Measurements from ENCODE around the gene PRMT7. TPM values are rescaled to one million over a fixed set of nuclear protein-coding genes. Genes with fewer than 3 reads are reported as not detected.

The PRMT7 gene
- total and polyA plus RNA-seq, 8 donors: 29.0 to 66.3 (median 52.6) TPM

DNA sequence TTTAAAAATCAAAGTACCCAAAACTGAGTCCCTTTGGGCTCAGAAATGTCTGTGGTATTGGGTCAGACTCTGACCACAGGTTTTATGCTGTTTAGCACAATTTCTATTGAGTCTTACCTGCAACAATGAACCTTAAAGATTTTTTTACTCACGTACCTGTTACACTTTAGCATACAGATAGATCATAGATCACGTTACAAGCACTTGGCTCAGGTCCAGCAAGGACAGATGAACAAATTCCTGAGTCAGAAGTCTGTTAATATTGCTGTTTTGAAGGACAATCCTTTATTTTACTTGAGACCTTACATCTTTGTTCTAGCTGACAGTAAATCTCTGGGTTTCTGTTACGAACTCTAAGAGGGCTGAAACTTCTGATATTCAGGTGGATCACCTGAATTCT, 12.9 kb upstream of the PRMT7 start:
- Histone ChIP-seq H3K36me3 (peaks cover 0 to 100% of the 10 kb centered on the region in 2 donors), H3K27me3 (no peaks in the 10 kb centered on the region), H3K27ac (no peak overlapping the region), H3K9me3 (no peaks in the 10 kb centered on the region), H3K4me3 (no peak overlapping the region), H3K4me1 (no peaks in the 10 kb centered on the region)
- TF ChIP-seq, protein P1, sequence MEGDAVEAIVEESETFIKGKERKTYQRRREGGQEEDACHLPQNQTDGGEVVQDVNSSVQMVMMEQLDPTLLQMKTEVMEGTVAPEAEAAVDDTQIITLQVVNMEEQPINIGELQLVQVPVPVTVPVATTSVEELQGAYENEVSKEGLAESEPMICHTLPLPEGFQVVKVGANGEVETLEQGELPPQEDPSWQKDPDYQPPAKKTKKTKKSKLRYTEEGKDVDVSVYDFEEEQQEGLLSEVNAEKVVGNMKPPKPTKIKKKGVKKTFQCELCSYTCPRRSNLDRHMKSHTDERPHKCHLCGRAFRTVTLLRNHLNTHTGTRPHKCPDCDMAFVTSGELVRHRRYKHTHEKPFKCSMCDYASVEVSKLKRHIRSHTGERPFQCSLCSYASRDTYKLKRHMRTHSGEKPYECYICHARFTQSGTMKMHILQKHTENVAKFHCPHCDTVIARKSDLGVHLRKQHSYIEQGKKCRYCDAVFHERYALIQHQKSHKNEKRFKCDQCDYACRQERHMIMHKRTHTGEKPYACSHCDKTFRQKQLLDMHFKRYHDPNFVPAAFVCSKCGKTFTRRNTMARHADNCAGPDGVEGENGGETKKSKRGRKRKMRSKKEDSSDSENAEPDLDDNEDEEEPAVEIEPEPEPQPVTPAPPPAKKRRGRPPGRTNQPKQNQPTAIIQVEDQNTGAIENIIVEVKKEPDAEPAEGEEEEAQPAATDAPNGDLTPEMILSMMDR (IDR thresholded peaks at IDR 0.05): no peak
- DNase-seq (no peak), ATAC-seq (no peak)
- intact Hi-C loops (cut with DNase I): no loop called here

DNA sequence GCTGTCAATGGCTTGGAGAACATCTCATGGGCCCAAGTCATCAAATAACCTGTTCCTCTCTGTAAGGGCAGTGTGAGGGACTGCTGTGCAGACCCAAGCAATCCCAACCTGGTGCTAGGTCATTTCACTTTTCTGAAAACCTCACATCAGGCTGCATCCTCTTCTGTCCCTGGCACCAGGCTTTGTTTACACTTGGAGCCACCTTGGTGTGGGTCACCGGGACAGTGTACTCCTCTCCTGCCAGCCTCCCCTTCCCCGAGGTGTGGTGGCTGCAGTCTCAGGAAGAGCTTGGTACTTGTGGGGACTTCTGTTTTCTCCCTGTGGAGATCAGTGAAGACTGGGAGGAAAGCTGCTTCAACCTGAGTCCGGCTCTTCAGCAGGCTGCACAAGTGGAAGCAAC, 12.5 kb upstream of the PRMT7 start:
- no peak for DNase-seq
- Histone ChIP-seq H3K27me3 (no peaks in the 10 kb centered on the region), H3K9me3 (no peaks in the 10 kb centered on the region), H3K36me3 (peaks cover 0 to 100% of the 10 kb centered on the region in 2 donors), H3K4me3 (no peak overlapping the region), H3K4me1 (no peaks in the 10 kb centered on the region), H3K27ac (no peak overlapping the region)
- TF ChIP-seq, protein P1 (IDR thresholded peaks at IDR 0.05): no peak
- ATAC-seq: no peak
- intact Hi-C loops (cut with DNase I): no loop called here

DNA sequence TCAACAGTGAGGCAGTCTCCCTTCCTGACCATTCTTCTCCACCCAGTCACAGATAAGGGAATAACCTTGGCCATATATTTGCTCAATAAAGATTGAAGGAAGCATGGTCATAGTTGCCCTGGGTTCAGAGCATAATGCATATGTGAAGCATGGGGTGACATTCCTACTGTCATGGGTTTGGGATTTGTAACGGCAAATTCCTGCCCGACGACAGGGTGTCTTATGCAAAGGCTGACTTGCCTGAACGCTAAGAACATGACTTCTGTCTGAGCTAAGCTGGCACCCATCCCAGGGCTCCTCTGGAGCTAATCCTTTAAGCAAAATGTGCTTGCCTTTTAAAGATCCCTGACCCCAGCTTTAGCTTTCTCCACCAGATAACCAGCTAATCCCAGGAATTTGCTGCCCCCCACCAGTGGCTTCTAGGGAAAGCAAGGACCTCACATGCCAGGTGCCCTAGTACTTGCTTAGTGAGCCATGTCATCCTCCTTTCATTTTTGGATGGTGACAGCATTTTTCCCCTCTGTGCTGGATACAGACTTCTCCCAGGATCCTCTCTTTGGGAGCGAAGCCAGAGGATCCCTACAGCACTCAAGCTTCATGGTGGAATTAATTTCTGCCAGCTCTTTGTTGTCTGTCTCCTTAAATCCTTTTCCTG, 11.8 kb upstream of the PRMT7 start:
- Histone ChIP-seq H3K4me3 (no peak overlapping the region), H3K36me3 (peaks cover 0 to 100% of the 10 kb centered on the region in 2 donors), H3K4me1 (no peaks in the 10 kb centered on the region), H3K27me3 (no peaks in the 10 kb centered on the region), H3K27ac (no peak overlapping the region), H3K9me3 (no peaks in the 10 kb centered on the region)
- DNase-seq (no peak), ATAC-seq (no peak)
- intact Hi-C loops (cut with DNase I): no loop called here
- TF ChIP-seq, protein P1 (IDR thresholded peaks at IDR 0.05): no peak

DNA sequence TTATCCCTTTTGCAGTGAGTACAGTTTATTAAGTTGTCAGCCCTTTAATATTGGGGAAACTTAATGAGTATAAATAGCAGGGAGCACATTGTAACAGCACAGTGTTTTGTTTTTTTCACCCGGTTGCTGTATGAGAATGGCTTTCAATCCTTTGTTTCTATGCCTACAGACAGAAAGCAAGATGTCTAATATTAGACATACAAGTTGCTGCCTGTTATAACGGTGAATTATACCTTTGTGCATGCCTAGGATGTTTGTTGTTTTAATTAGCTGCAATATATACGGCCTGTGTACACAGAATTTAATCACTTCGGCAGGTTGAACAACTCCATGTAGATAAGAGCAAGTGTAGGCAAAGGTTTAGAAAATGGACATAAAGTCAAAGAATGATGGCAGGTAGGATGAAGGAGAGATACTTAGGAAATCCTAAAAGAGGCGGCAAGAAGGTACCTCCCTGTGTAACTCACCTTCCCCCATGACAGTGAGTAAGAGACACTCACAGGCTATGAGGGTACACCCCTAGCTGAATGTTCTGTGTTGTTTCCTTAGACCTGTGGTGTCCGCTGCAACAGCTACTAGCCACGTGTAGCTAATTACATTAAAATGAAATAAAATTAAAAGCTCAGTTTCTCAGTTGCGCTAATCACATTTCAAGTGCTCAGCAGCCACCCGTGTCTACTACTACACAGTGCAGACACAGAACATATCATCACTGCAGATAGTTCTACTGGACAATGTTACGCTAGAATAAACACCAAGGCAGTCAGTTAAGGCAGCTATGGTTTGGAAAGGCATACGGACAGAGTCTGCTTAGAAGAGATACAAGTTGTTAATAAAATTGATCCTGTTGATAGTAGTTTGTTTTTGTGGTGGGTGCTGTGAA, 11.0 kb upstream of the PRMT7 start:
- DNase-seq: no peak
- intact Hi-C loops (cut with DNase I): no loop called here

More for the DNA sequence above, 11.0 kb upstream of the PRMT7 start:
- Histone ChIP-seq H3K36me3 (peaks cover 0 to 100% of the 10 kb centered on the region in 2 donors), H3K4me3 (no peak overlapping the region), H3K27me3 (no peaks in the 10 kb centered on the region), H3K9me3 (no peaks in the 10 kb centered on the region), H3K27ac (no peak overlapping the region), H3K4me1 (no peaks in the 10 kb centered on the region)
- ATAC-seq: no peak
- TF ChIP-seq, protein P1 (IDR thresholded peaks at IDR 0.05): no peak
